Tibial nerve (tissue), 4 donors: ENCODE data around the gene ZFYVE9. TPM values are rescaled to one million over a fixed set of nuclear protein-coding genes. Genes with fewer than 3 reads are reported as not detected.

Source experiments
- DNase-seq, 2 donors: peaks; one replicate each; pipeline ENCODE4 v3.0.0-alpha.2; 2019; ENCODE audit warnings: low spot score in 2 of 2
- H3K27ac ChIP-seq, 4 donors: fragments of 200-600 bp; sonication (generic) in 3 of 4; one replicate each; pipeline ENCODE4 v1.5.1; 2017 to 2019; ENCODE audit warnings: mild to moderate bottlenecking in 1 of 4
- H3K27me3 ChIP-seq, 2 donors: fragments of 200-600 bp; sonication (generic) in 1 of 2; one replicate each; pipeline versions ENCODE4 v1.5.1 to v1.6.0; 2017 to 2019
- H3K36me3 ChIP-seq, 3 donors: fragments of 200-600 bp; sonication (generic); one replicate each; pipeline ENCODE4 v1.5.1; 2018 to 2019
- H3K4me1 ChIP-seq, 4 donors: fragments of 200-600 bp; sonication (generic) in 3 of 4; one replicate each; pipeline ENCODE4 v1.5.1; 2017 to 2019
- H3K4me3 ChIP-seq, 4 donors: fragments of 200-600 bp; sonication (generic) in 3 of 4; one replicate each; pipeline ENCODE4 v1.5.1; 2017 to 2019; ENCODE audit warnings: mild to moderate bottlenecking in 1 of 4, moderate library complexity in 1 of 4
- H3K9me3 ChIP-seq, 4 donors: fragments of 200-600 bp; sonication (generic) in 3 of 4; one replicate each; pipeline ENCODE4 v1.5.1; 2017 to 2019
- EP300 ChIP-seq, 2 donors: sonication (generic); formaldehyde crosslinking; IDR thresholded peaks; one replicate each; pipeline ENCODE4 v1.6.1; 2017; ENCODE audit warnings: antibody characterized with exemption in 2 of 2, mild to moderate bottlenecking in 1 of 2
- POLR2A ChIP-seq, 2 donors: fragments of 450-650 bp; IDR thresholded peaks; one replicate each; pipeline ENCODE4 v1.6.1; 2017; ENCODE audit warnings: antibody characterized with exemption in 2 of 2, mild to moderate bottlenecking in 2 of 2, moderate library complexity in 2 of 2
- WGBS, 2 donors: methylation state at CpG; one replicate each; pipeline ENCODE4 v1.1.5; 2018; 5-methylcytosine and 5-hydroxymethylcytosine counted together
- total RNA-seq, 4 donors: library from RNA; depleted of rRNA; stranded (reverse); fragments of >200 nt; gene quantifications; one replicate each; pipeline ENCODE4 v1.1.0, GENCODE V29; 2016
- TF ChIP-seq, protein P1 (sequence below), 5 experiments: fragments of 200-600 bp in 3 of 5; fragments of 450-650 bp in 2 of 5; sonication (generic) in 3 of 5; IDR thresholded peaks; one replicate each; pipeline ENCODE4 v1.5.1; 2016 to 2019; ENCODE audit warnings: antibody characterized with exemption in 5 of 5, mild to moderate bottlenecking in 3 of 5, moderate library complexity in 2 of 5

ZFYVE9 gene
- total RNA-seq, 4 donors from 2014 or later = 29.1 to 39.6 (median 35.0) TPM

DNA sequence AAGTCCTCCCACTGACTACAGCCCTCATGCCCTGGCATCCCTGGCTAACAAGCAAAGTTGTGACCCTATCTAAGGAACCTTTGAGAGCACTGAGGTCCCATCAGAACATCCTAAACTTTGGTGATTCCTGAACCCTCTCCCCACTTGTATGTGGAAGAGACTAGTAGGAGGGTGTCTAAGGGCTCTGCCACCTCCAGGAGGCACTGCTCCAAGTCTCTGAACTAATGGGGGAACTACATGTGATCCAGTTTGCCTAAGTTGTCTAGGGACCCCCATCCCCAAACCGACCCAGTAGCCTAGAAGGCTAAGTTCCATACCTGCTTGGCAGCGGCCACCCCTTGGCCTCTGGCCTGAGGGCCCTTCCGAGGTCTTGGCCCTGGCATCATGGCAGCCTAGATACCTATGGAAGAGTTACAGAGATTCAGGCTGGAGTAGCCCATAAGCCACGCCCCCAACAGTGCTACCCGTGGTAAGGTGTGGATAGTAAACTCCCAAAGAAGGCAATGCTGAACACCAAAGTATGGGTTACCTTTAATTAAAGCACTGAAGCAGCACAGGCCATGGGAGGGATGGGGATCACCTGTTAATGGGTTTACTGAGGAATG, 222.4 kb downstream of the ZFYVE9 start:
- peaks cover 1 to 41% (median 19%) of the 10 kb centered on the region in 3 donors for H3K36me3 ChIP-seq
- H3K27me3 ChIP-seq = no peaks in the 10 kb centered on the region
- TF ChIP-seq EP300 (IDR thresholded peaks at IDR 0.05) (no peak), POLR2A (IDR thresholded peaks at IDR 0.05) (no peak)
- TF ChIP-seq, protein P1, sequence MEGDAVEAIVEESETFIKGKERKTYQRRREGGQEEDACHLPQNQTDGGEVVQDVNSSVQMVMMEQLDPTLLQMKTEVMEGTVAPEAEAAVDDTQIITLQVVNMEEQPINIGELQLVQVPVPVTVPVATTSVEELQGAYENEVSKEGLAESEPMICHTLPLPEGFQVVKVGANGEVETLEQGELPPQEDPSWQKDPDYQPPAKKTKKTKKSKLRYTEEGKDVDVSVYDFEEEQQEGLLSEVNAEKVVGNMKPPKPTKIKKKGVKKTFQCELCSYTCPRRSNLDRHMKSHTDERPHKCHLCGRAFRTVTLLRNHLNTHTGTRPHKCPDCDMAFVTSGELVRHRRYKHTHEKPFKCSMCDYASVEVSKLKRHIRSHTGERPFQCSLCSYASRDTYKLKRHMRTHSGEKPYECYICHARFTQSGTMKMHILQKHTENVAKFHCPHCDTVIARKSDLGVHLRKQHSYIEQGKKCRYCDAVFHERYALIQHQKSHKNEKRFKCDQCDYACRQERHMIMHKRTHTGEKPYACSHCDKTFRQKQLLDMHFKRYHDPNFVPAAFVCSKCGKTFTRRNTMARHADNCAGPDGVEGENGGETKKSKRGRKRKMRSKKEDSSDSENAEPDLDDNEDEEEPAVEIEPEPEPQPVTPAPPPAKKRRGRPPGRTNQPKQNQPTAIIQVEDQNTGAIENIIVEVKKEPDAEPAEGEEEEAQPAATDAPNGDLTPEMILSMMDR (IDR thresholded peaks at IDR 0.05) = no peak
- H3K4me3 ChIP-seq = peak overlapping the region in 1 of 4 donors; percentile 96
- peaks cover 0 to 39% (median 16%) of the 10 kb centered on the region in 4 donors for H3K4me1 ChIP-seq
- peak overlapping the region in 3 of 4 donors; percentile 90 to 97 (median 97) for H3K27ac ChIP-seq
- WGBS, 2 donors = 79 to 87% methylated on average over 5 of the region's 5 CpGs
- DNase-seq = no peak
- H3K9me3 ChIP-seq = no peaks in the 10 kb centered on the region

DNA sequence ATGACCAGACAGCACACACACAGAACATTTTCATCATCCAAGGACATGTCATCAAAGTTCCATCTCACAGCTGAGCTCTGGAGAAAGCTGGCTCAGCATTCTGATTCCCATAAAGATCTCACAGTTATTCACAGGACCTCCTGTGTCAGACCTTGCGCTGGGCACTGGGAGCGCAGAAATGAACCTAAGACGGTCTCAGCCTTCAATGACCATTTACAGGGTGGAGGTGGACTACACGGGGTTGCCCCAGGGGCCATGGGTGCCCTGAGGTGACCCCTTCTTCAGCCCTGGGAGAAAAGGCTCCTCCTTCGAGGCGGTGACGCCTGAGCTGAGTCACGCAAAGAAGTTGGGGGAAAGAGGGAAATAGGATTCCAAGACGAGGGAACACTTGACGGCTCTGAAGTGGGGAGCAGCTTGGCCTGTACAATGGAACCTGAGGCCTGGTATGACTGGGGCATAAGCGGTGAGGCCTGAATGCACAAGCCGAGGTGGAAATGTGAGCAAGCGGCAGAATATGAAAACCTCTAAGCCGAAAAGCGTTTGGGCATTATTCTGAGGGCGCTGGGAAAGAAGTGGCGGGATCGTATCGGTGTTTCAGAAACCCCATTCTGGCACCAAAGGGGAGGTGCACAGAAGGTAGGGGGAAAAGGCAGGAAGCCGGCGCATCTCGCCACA, 223.3 kb downstream of the ZFYVE9 start:
- TF ChIP-seq POLR2A (IDR thresholded peaks at IDR 0.05) (peak in 1 of 2 donors; percentile 25), EP300 (IDR thresholded peaks at IDR 0.05) (peak in 1 of 2 donors; percentile 48)
- TF ChIP-seq, protein P1 (IDR thresholded peaks at IDR 0.05) = no peak
- no peaks in the 10 kb centered on the region for H3K9me3 ChIP-seq
- 6 to 9% methylated on average over 22 of the region's 22 CpGs for WGBS, 2 donors
- no peaks in the 10 kb centered on the region for H3K27me3 ChIP-seq
- H3K27ac ChIP-seq = peak overlapping the region; percentile 88 to 97 (median 94)
- peak in 1 of 2 donors; percentile 44 for DNase-seq
- peak overlapping the region; percentile 75 to 96 (median 88) for H3K4me3 ChIP-seq
- peaks cover 0 to 39% (median 16%) of the 10 kb centered on the region in 4 donors for H3K4me1 ChIP-seq
- H3K36me3 ChIP-seq = peaks cover 0 to 32% (median 14%) of the 10 kb centered on the region in 3 donors

DNA sequence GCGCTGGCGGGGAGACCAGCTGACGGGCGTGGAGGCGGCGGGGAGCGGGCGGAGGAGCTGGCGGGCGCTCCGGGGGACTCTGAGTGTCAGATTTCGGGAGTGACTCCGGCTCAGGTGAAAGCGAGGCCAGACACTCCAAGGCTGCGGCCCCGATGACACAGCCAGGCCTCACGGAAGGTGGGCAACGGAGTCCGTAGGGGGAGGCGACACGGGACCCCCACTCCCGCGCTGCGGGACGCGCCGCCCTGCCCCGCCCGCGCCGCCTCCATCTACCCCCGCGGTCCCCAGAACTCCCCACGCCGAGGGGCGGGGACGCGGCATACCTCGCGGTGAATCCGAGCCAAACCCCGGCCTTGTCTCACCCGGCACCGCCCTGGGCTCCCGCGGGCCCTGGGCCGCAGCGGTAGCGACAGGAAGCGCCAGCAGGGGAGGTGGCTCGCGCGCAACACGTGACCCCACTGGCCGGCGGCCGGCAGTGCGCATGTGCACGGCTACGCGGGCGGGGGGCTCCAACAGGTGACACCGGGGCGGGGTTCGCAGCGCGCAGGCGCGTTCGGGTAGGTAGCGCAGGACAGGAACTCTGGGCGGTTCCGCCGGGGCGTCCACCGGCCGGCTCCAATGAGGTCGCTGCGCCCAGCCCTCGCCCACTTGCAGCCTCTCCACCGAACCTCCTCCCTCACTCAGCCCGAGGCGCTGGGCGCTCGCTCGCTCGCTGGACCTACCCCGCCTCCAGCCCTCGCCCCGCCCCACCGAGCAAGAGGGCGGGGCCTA, 224.0 kb downstream of the ZFYVE9 start, which contains the start of gene CC2D1B:
CC2D1B (minus strand) TSS at position 460 of the 771 bp plus-strand sequence. CDS start 1,585 bp downstream, outside the sequence.
- H3K9me3 ChIP-seq = no peaks in the 10 kb centered on the region
- peak; percentile 93 to 95 for DNase-seq
- TF ChIP-seq, protein P1 (IDR thresholded peaks at IDR 0.05) = peak in 3 of 5 experiments; percentile 21 to 83 (median 82)
- peak; percentile 77 to 92 for TF ChIP-seq POLR2A (IDR thresholded peaks at IDR 0.05)
- TF ChIP-seq EP300 (IDR thresholded peaks at IDR 0.05) = peak; percentile 92 to 97
- H3K27ac ChIP-seq = peak within 1 kb of the TSS; percentile 88 to 97 (median 94)
- H3K27me3 ChIP-seq = no peaks in the 10 kb centered on the region
- peaks cover 0 to 36% (median 16%) of the 10 kb centered on the region in 4 donors for H3K4me1 ChIP-seq
- H3K4me3 ChIP-seq = peak within 1 kb of the TSS; percentile 75 to 96 (median 88)
- 0 to 1% methylated on average over 21 to 40 of the region's 92 CpGs for WGBS, 2 donors
- peaks cover 0 to 25% (median 9%) of the 10 kb centered on the region in 3 donors for H3K36me3 ChIP-seq

DNA sequence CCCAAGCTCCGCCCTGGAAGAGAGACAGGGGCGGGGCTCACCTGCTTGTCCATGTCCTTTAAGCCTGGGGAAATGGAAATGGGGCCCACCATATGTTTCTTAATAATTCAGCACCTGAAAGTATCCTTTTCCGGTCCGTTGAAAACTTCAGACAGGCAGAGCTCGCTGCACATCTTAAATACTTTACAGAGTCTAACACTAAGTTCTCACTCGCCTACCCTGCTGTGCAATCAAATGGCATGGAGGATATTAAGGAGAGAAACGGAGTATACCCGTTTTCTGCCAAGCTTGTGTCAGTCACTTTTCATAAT, 224.6 kb downstream of the ZFYVE9 start:
- Histone ChIP-seq H3K27ac (peak overlapping the region; percentile 88 to 97 (median 94)), H3K4me1 (peaks cover 0 to 32% (median 16%) of the 10 kb centered on the region in 4 donors), H3K27me3 (no peaks in the 10 kb centered on the region), H3K36me3 (peaks cover 0 to 20% (median 6%) of the 10 kb centered on the region in 3 donors), H3K4me3 (peak overlapping the region; percentile 75 to 96 (median 88)), H3K9me3 (no peaks in the 10 kb centered on the region)
- no peak for DNase-seq
- TF ChIP-seq, protein P1 (IDR thresholded peaks at IDR 0.05) = no peak
- no peak for TF ChIP-seq EP300 (IDR thresholded peaks at IDR 0.05)
- no peak for TF ChIP-seq POLR2A (IDR thresholded peaks at IDR 0.05)
- WGBS, 2 donors = 19 to 22% methylated on average over 8 of the region's 8 CpGs
